ENCODE measurements around the gene RNF208. TPM values are rescaled to one million over a fixed set of nuclear protein-coding genes. Genes with fewer than 3 reads are reported as not detected.

Gene RNF208
- total RNA-seq, 4 donors from 2014 or later = 1.2 to 4.2 (median 2.4) TPM

GRCh38 chr9:137188086-137188489, 34.0 kb downstream of the RNF208 start:
- no peaks in the 10 kb centered on the region for H3K9me3 ChIP-seq
- TF ChIP-seq EP300 (IDR thresholded peaks at IDR 0.05) (no peak), POLR2AphosphoS5 (IDR thresholded peaks at IDR 0.05) (no peak), POLR2A (IDR thresholded peaks at IDR 0.05; ENCODE audit: low read depth) (no peak)
- TF ChIP-seq, protein P1, sequence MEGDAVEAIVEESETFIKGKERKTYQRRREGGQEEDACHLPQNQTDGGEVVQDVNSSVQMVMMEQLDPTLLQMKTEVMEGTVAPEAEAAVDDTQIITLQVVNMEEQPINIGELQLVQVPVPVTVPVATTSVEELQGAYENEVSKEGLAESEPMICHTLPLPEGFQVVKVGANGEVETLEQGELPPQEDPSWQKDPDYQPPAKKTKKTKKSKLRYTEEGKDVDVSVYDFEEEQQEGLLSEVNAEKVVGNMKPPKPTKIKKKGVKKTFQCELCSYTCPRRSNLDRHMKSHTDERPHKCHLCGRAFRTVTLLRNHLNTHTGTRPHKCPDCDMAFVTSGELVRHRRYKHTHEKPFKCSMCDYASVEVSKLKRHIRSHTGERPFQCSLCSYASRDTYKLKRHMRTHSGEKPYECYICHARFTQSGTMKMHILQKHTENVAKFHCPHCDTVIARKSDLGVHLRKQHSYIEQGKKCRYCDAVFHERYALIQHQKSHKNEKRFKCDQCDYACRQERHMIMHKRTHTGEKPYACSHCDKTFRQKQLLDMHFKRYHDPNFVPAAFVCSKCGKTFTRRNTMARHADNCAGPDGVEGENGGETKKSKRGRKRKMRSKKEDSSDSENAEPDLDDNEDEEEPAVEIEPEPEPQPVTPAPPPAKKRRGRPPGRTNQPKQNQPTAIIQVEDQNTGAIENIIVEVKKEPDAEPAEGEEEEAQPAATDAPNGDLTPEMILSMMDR (IDR thresholded peaks at IDR 0.05) = no peak
- H3K27ac ChIP-seq (replicated peaks in 1 of 4) = peak overlapping the region; percentile 94 to 99 (median 98)
- intact Hi-C loops (cut with DNase I) = loop anchor here (5.0 kb wide), 1 partner anchor 34 kb away; the partner anchor contains the start of gene RNF208
- peaks cover 45 to 76% (median 54%) of the 10 kb centered on the region in 4 donors for H3K4me1 ChIP-seq
- no peaks in the 10 kb centered on the region for H3K27me3 ChIP-seq
- DNase-seq (ENCODE audit: extremely low spot score) = no peak
- H3K4me3 ChIP-seq = peak overlapping the region; percentile 90 to 98 (median 94)
- H3K36me3 ChIP-seq = peaks cover 34 to 70% (median 61%) of the 10 kb centered on the region in 4 donors
- WGBS = 5% methylated on average over 13 of the region's 31 CpGs

- 84% methylated on average over 14 of the region's 15 CpGs for WGBS
- Histone ChIP-seq H3K27ac (replicated peaks in 1 of 4) (no peak overlapping the region), H3K4me1 (peaks cover 45 to 69% (median 54%) of the 10 kb centered on the region in 4 donors), H3K4me3 (peak overlapping the region; percentile 90 to 98 (median 94)), H3K9me3 (no peaks in the 10 kb centered on the region), H3K36me3 (peaks cover 41 to 76% (median 68%) of the 10 kb centered on the region in 4 donors), H3K27me3 (no peaks in the 10 kb centered on the region)
- intact Hi-C loops (cut with DNase I) = loop anchor here (5.0 kb wide), 1 partner anchor 35 kb away; the partner anchor contains the start of gene RNF208
- no peak for DNase-seq (ENCODE audit: extremely low spot score)
- no peak for TF ChIP-seq EP300 (IDR thresholded peaks at IDR 0.05)
- TF ChIP-seq POLR2A (IDR thresholded peaks at IDR 0.05; ENCODE audit: low read depth) = no peak
- no peak for TF ChIP-seq POLR2AphosphoS5 (IDR thresholded peaks at IDR 0.05)
- TF ChIP-seq, protein P1 (IDR thresholded peaks at IDR 0.05) = no peak
These were observed 34.7 kb downstream of the RNF208 start for GRCh38 chr9:137187386-137187785.

GRCh38 chr9:137186385-137186784, 35.7 kb downstream of the RNF208 start:
- H3K27me3 ChIP-seq = no peaks in the 10 kb centered on the region
- H3K4me3 ChIP-seq = peak overlapping the region; percentile 90 to 98 (median 94)
- H3K9me3 ChIP-seq = no peaks in the 10 kb centered on the region
- WGBS = 81% methylated on average over 4 of the region's 6 CpGs
- no peak for DNase-seq (ENCODE audit: extremely low spot score)
- H3K4me1 ChIP-seq = peaks cover 44 to 66% (median 54%) of the 10 kb centered on the region in 4 donors
- intact Hi-C loops (cut with DNase I) = loop anchor here (5.0 kb wide), 1 partner anchor 36 kb away; the partner anchor contains the start of gene RNF208
- peaks cover 48 to 76% (median 69%) of the 10 kb centered on the region in 4 donors for H3K36me3 ChIP-seq
- no peak for TF ChIP-seq POLR2AphosphoS5 (IDR thresholded peaks at IDR 0.05)
- TF ChIP-seq EP300 (IDR thresholded peaks at IDR 0.05) = no peak
- no peak for TF ChIP-seq POLR2A (IDR thresholded peaks at IDR 0.05; ENCODE audit: low read depth)
- TF ChIP-seq, protein P1 (IDR thresholded peaks at IDR 0.05) = no peak
- no peak overlapping the region for H3K27ac ChIP-seq (replicated peaks in 1 of 4)

- no peak for TF ChIP-seq POLR2AphosphoS5 (IDR thresholded peaks at IDR 0.05)
- TF ChIP-seq, protein P1 (IDR thresholded peaks at IDR 0.05) = no peak
- no peak for TF ChIP-seq POLR2A (IDR thresholded peaks at IDR 0.05; ENCODE audit: low read depth)
- TF ChIP-seq EP300 (IDR thresholded peaks at IDR 0.05) = no peak
- Histone ChIP-seq H3K27ac (replicated peaks in 1 of 4) (no peak overlapping the region), H3K9me3 (no peaks in the 10 kb centered on the region), H3K27me3 (no peaks in the 10 kb centered on the region), H3K36me3 (peaks cover 52 to 76% (median 69%) of the 10 kb centered on the region in 4 donors), H3K4me3 (no peak overlapping the region), H3K4me1 (peaks cover 39 to 62% (median 50%) of the 10 kb centered on the region in 4 donors)
- intact Hi-C loops (cut with DNase I) = loop anchor here (5.0 kb wide), 1 partner anchor 36 kb away; the partner anchor contains the start of gene RNF208
- DNase-seq (ENCODE audit: extremely low spot score) = no peak
- 95% methylated on average over 7 of the region's 19 CpGs for WGBS
These were observed 36.1 kb downstream of the RNF208 start for GRCh38 chr9:137185921-137186320.

Data from esophagus muscularis mucosa (tissue), 4 donors.